Dermis microvascular lymphatic vessel endothelial cell (primary cell): Measurements from ENCODE around the gene NFKBIE. TPM values are rescaled to one million over a fixed set of nuclear protein-coding genes. Genes with fewer than 3 reads are reported as not detected.

Experiments used
- DNase-seq, 2 donors: peaks; one replicate each; pipeline versions ENCODE4 v3.0.0 to v3.0.0-alpha.2; 2010; ENCODE audit warnings: low read depth in 2 of 2
- total RNA-seq: library from RNA; depleted of rRNA; stranded (reverse); fragments of >200 nt; gene quantifications from 2 replicates; pipeline ENCODE4 v1.2.1, GENCODE V29; 2014

The NFKBIE gene
- total RNA-seq, 1 donor from 2014 or later: 9.6 TPM

DNA sequence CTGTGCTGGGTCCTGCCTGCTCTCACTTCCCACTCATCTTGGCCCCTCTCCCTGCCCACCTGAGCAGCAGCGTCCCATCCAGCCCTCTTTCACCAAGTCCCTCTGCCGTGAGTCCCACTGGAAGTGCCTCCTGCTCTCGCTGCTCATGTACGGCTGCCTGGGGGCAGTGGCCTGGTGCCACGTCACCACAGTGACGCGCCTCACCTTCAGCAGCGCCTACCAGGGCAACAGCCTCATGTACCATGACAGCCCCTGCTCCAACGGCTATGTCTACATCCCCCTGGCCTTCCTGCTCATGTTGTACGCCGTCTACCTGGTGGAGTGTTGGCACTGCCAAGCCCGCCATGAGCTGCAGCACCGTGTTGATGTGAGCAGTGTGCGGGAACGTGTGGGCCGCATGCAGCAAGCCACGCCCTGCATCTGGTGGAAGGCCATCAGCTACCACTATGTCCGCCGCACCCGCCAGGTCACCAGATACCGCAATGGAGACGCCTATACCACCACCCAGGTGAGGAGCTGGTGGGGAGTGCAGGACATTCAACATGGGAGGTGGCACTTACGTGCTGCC is 7.7 kb upstream of the NFKBIE start:
- no peak for DNase-seq

DNA sequence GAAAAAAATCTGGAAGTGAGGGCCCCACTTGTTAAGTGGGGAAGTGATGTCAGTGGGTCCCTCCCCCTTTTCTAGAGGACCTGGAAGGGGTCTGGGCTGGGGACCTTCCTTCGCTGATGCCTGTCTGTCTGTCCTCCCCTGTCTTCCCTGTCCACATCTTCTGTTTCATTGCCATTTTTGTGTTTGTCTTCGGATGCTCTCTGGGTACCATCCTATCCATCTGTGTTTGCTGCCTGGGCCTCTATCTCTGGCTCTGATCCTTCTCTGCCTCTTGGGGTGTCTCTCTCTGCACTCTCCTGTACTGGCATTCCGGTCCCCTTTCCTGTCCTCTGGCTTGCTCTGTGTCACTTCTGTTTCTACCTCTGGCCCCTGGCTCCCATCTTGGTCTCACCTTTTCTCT is 7.2 kb upstream of the NFKBIE start:
- no peak for DNase-seq

DNA sequence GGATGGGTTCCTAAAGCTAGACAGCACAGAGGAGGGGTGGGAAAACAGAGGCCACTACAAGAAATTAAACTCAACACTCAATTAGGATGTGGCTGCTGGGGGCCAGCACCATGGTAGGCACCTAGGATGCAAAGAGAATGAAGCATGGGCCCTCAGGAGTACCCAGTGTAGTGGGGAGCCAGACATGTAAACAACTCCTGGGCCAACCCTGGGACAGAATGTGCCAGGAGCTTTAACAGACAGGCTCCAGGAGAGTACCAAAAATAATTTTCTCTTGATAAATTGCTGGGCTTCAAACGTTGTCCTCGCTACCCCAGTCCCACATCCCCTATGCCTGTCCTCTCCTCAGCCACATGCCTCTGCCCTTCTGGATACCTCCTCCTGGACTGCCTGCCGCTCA is 6.6 kb upstream of the NFKBIE start:
- DNase-seq: no peak

DNA sequence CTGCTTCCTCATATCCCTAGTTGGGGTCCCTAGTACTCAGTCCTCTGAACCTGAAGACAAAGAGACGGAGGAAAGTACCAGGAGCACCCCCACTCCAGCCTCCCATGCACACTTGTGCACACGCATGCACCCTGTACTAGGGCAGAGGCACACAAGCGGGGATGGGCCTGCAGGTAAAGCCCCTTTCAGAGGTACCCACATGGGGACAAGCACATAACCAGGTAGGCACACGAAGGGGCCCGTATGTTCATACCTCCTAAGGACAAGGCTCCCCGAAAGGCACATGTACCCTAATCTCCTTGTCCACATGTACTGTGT is 6.0 kb upstream of the NFKBIE start:
- no peak for DNase-seq

DNA sequence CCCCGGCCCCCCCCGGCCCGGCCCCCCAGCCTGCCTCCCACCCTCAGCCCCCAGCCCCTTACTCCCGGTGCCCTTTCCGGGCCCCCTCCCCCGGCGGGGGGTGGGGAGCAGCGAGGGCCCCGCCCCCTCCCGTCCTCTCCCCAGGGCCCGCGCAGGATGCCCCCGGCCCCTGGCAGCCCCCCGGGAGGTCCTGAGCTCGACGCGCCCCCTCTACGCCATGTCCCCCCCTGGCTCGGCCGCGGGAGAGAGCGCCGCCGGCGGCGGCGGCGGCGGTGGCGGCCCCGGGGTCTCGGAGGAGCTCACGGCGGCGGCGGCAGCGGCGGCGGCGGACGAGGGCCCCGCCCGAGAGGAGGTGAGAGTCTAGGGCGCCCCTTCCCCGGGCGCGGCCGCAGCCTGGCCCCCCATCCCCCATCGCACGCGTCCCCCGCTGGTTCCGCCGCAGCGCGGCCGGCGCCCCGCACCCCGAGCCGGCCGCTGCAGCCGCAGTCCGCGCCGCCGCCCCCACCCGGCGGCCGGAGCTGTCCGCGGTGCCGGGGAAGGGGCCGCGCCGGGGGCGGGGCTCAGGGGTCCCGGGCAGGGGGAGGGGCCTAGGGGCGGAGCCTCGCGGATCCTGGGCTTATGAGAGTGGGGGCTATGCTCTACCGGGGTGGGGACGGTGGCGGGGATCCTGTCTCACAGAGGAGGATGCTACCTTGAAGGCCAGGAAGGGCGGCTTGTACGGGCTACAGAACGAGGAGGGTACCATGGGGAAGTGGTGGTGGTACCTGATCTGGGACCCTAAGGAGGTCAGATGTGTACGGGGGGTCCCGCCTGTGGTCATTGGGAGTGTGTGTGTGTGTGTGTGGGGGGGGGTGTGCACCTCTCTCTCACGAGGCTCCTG is 5.4 kb upstream of the NFKBIE start:
- DNase-seq: no peak

DNA sequence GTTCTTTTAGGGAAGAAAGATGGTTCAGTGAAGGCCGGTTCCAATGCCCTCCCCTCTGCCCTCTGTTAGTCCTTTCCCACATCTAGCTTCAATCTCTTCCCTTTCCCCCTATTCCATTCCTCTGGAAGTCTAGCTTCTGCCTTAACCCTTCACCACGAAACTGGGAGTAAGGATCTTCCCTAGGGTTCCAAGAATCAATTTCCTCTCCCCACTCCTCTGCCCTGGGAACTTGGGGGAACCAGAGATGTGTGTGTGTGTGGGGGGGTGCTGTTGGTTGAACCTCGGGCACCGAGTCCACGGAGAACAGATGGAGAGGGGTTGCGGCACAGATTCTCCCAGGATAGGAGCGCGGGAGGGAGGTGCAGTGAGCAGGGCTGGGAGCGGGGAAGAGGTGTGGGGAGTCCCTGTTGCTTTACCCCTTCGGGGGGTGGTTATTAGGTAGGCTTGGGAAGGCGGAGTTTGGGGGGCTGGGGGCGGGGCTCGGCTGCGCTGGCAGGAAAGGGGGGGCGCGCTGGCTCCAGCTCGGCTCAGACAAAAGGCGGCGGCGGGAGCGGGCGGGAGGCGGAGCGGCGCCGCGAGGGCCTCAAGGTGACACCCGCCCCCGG is 4.7 kb upstream of the NFKBIE start, which contains the start of gene TMEM151B:
TMEM151B (plus strand) TSS at position 530 of the 605 bp plus-strand sequence. CDS start 293 bp downstream, outside the sequence.
- DNase-seq: no peak

DNA sequence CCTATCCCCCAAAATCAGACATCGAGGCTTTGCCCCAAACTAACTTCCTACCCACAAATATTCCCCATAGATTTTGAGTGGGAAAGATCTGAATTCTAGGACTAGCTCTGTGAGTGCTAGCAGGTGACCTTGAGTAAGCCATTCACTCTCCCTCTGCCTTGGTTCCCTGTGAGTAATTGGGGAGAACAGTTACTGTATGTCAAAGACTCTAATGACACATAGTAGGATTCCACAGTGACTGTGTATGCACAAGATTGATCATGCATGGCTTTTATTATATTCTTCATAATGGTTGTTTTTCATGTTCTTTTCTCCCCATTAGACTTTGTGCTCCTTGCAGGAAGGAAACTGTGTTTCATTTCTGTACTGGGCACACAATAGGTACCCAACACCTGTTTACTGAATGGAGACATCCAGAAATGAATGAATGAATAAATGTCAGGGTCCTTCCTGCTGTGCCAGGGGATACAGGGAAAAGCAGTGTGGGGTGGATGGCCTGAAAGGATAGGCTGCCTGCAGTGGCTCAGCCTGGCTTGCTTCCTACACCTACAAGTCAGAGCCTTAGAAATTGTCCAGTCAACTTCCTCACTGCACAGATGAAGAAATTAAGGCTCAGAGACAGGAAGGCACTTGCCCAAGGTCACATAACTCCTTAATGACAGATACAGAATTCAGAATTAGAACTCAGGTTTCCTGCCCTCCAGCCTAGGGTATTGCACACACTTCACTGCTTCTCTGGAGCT is 4.0 kb upstream of the NFKBIE start:
- DNase-seq: no peak

DNA sequence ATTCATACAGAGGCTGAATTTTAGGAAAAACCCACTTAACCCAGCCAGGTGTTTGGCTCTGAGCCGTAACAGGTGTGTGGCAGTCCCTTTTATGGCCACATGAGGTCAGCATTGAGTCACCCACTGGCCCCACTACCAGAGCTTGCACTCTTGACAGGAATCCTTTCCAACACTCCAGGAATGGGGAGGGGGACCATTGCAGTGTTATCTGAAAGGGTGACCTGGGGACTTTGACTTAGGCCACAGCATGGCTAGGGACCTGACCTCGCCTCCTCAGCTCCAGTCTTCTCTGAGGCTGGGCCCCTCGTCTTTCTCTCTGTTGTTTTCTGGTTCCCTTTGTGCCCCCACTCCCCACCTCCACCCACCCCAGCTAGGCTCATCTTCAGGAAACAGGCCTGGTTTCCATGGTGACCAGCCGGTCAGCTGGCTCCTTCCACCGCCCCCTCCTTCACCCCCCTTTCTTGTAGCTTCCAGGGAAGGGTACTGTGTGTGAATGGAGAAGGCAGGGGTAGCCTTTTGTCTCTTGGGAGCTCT is 2.8 kb upstream of the NFKBIE start:
- DNase-seq: peak; percentile 44 to 65

DNA sequence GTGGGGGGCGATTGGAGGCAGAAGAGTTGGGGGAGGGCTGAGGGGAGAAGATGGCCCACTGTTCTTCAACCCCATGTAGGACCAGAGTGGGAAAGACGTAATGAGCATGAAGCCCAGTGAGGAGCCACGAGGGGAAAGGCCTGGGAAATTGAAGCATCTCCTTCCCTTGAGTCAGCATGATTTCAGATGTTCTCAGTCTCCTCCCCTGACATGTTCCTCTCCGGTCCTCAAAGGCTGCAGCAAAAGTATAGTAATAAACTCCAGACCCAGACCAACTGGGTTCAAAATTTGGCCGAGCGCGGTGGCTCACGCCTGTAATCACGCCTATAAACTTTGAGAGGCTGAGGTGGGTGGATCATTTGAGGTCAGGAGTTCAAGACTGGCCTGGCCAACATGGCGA is 1.9 kb upstream of the NFKBIE start:
- no peak for DNase-seq

DNA sequence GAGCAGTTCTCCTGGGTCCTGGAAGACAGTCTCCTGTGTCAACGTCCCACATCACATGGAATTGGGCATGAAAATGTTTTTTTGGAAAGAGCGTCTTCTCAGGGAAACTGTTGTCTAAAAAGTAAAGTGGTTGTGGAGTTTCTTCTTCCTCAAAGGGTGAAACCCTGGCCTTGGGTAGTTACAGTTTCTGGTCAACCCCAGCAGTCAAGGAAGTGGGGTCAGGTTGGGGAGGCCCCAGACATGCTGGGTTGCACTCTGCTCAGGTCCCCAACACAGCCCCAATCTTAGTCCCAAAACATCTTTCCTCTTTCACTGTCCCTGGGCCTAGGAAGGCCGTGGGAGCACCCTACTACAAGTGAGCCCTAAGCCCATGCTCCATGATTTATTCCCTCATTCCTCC is 996 bp upstream of the NFKBIE start:
- no peak for DNase-seq

DNA sequence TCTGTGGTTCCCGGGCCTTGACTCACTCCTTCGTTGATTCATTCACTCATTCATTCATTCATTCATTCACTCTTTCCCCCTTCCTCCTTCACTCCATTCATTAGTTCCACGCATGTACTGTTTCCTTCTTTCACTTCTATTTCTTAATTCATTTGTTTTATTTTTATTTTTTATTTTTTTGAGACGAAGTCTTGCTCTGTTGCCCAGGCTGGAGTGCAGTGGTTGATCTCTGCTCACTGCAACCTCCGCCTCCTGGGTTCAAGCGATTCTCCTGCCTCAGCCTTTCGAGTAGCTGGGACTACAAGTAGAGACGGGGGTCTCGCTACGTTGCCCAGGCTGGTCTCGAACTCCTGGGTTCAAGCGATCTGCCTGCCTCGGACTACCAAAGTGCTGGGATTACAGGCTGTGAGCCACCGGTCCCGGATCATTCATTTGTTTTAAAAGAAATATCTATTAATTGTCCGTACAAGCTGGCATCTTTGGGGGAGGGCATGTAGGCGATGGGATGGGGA is 427 bp upstream of the NFKBIE start:
- DNase-seq: no peak

DNA sequence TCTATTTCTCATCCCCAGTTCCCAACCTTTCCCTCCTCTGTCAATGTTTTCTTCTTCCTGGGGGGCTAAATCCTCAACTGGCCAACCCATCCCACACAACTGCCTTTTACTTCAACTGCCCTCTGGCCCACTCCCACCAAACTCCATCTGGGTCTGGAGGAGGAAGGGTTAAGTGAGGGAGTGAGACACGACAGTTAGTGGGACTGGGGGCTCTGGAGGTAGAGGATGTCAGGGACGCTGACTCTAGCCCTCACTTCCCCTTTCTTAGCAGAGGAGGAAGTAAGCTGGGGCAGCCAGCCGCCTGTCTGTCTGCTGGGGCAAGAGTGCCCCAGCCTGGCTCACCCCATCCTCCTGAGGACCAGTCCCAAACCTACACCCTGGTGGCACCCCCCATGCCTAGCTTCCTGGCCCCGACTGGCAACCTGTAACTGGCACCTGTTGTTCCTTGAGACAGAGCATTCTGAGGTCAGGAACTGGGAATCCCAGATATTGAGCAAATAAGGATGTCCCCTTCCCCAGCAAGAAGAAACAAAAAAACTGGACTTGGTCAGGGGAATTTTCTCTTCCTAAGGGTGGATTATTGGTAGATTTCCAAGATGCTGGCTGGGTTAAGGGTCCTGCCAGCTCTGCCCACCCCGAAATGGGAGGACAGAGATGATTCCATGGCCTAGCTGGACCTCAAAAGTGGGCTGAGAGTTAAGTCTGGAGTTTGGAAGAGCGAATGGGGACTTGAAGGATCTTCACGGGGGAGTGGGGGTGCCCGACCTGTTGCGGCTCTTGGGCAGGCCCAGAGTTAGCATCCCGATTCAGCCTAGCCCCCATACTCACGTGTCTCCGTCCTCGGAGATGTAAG is 971 bp downstream of the NFKBIE start:
- no peak for DNase-seq

DNA sequence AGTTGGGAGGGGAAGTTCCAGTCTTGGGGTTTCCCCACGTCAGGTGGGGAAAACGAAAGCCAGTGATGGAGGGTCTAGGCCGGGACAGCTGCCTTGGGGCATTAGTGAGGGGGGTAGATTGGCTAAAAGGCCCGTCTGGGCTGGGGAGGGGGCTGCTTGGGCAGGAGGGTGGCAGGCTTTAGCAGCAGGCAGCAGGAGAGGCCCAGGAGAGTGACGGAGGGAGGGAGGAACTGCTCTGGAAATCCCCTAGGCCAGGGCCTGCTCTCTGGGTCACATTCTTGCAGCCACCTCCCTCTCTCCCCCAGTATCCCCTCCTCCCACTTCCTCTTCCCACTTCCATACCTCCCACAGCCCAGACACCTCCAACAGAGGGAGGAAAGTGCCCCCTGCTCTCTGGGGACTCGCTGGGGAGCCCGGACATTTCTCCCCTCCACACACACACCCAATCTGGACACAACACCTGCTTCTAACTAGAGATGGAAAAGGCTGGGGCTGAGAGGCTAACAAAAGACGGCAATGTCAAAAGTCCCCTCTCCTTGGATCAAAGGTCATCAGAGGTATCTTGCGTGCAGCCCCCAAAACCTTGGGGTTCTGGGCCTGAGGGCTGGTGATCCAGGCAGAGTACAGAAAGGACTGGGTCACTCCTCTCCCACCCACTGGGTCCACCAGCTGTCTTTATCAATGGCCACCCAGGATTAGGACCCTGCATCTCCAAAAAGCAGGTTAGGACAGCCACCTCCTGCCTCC is 1.8 kb downstream of the NFKBIE start:
- peak; percentile 62 to 72 for DNase-seq

DNA sequence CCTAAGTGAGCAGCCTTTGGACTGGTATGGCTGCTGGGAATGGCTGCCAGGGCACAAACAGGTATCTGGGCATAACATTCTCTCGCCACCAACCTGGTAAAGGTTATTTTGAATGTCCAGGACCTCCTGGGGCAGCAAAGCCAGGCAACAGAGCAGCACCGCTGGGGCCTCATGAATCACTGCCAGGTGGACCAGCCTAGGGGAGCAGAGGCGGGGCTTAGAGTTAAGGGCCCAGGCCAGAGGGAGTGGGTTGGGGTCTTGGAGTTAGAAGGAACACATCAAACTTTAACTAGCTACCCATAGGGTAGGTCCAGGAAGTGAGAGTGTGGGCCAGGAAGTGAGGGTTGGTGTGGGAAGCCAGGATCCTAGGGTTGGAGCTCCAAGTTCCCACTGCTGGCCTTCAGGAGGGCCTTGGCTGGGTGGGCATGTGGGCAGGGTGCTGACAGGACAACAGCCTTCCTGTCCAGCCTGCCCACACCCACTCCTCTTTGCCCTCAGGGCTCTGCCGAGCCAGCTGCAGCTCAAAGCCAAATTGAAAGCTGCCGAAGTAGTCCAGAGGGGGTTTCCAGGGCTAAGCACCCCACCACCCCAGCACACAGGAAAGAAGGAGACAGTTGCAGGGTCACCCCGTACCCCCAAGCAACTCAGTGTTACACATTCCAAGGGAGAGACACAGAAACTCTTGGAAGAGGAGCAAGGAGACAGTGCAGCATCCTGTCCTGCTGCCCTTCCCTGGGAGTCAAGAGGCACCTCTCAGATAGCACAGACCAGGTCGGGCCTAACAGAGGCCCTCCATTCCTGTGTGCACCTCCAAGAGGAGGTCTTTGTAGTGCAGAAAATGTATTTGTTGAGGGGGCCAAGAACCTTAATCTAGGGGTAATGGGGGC is 2.6 kb downstream of the NFKBIE start:
- no peak for DNase-seq

DNA sequence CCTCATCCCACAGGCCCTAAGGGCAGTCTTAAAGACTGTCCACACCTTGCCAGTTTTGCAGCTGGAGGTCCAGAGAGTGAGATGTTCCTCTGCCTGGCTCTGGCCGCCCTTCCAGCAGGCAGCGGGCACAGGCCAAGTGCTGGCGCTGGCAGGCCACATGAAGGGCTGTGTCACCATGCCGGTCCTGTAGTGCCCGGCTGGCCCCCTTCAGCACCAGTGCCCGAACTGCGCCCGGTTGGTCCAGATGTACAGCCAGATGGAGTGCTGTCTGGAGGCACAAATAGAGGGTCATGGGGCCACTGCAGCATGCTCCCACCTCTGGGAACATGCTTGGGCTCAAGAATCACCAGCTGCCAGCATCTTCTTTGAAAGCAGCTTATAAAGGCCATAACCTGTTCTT is 3.8 kb downstream of the NFKBIE start:
- no peak for DNase-seq

DNA sequence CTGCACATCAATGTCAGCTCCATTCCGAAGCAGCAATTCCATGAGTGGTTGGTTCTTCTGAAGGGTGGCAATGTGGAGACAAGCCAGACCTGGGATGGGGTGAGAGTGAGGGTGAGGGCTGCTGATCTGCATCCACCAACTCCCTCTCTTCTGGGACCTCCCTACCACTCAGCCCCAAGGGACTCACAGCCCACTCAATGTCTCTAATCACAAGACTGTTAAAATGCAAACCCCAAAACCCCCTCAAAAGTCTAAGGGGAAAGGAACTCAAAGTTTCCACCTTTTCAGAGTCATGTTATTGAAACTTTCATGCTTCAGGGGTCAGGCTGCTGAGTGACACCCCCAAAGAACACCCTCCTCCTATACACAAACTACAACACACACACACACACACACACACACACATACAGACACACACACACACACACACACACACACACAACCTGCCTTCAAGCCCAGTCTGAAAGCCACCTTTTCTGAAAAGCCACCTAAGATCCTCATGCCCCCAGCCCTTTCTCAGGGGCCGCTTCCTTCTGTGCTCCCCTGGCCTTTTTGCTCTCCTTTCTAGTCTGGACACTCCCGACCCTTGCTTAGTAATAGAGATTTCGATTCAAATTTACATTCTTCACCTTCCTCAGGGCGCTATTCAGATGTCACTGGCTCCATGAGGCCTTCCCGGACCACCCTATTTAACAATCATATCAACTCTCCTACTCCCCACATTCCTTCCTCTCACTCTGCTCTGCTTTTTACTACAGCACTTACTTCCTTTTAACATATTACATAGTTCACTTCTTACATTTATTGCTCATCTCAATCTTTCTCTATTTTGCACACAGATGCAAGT is 4.7 kb downstream of the NFKBIE start:
- DNase-seq: no peak

DNA sequence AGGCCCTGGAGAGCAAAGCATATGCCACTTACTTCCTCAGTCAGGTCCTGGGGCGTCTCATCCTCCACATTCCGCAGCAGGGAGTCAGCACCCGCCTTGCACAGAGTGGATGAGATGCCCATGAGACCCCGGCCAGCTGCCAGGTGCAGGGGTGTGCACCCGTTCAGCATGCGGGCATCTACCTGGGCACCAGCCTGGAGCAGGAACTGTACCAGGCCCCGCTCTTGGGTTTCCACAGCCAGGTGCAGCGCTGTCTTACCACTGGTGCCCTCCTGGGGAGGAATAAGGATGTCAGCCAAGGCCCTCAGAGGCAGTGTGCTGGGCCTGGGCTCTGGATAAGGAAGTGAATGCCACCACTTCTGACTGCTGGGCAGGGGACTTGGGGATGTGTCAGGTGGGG is 5.3 kb downstream of the NFKBIE start:
- no peak for DNase-seq

DNA sequence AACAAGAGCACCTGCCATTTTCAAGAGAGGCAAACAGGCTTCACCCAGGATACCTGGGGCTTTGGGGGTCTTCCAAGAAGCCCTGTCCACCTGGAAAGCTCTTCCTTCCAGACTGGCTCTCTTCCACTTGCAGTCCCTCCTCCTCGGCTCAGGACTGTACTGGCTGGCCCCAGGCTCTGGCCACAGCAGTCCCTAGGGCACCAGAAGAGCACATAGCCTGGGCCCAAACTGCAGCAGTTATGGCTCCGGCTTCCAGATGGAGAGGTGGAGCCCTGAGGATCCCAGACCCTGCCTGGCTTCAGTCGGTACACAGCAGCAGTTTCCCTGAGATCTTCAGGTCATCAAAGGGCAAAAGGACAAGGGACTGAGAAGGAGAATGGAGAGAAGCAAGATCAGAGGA is 6.4 kb downstream of the NFKBIE start:
- no peak for DNase-seq
